Transverse colon (tissue), 4 donors: ENCODE measurements around the gene DYNC1LI1. TPM values are rescaled to one million over a fixed set of nuclear protein-coding genes. Genes with fewer than 3 reads are reported as not detected.

Source experiments
- DNase-seq: peaks from one replicate; pipeline ENCODE4 v3.0.0-alpha.2; 2019
- H3K27ac ChIP-seq, 4 donors: fragments of 200-600 bp; sonication (generic); 2 replicates each; pipeline ENCODE4 v1.5.1; 2016 to 2018; ENCODE audit warnings: inconsistent platforms in 4 of 4
- H3K27me3 ChIP-seq: fragments of 200-600 bp; sonication (generic); 2 replicates; pipeline ENCODE4 v1.5.1; 2017; ENCODE audit warnings: inconsistent platforms
- H3K36me3 ChIP-seq, 4 donors: fragments of 200-600 bp; sonication (generic); 2 replicates each; pipeline ENCODE4 v1.5.1; 2017 to 2019; ENCODE audit warnings: inconsistent platforms in 4 of 4
- H3K4me1 ChIP-seq, 4 donors: fragments of 200-600 bp; sonication (generic); 2 replicates each; pipeline ENCODE4 v1.5.1; 2017 to 2020; ENCODE audit warnings: inconsistent platforms in 4 of 4
- H3K4me3 ChIP-seq, 4 donors: fragments of 200-600 bp; sonication (generic); 1 replicate in 1 of 4; 2 replicates in 3 of 4; pipeline versions ENCODE4 v1.5.1 to v1.6.1; 2017 to 2019; ENCODE audit warnings: inconsistent platforms in 4 of 4
- H3K9me3 ChIP-seq, 2 donors: fragments of 200-600 bp; sonication (generic); 2 replicates each; pipeline ENCODE4 v1.5.1; 2017 to 2019; ENCODE audit warnings: inconsistent platforms in 2 of 2
- CTCF ChIP-seq, 5 experiments: fragments of 200-600 bp in 3 of 5; fragments of 450-650 bp in 2 of 5; sonication (generic) in 3 of 5; IDR thresholded peaks; 1 replicate in 2 of 5; 2 replicates in 3 of 5; pipeline ENCODE4 v1.5.1; 2016 to 2017; ENCODE audit warnings: antibody characterized with exemption in 5 of 5, inconsistent platforms in 3 of 5, mild to moderate bottlenecking in 2 of 5, moderate library complexity in 1 of 5
- EP300 ChIP-seq: sonication (generic); formaldehyde crosslinking; IDR thresholded peaks from one replicate; pipeline ENCODE4 v1.6.1; 2017; ENCODE audit warnings: antibody characterized with exemption, low read depth
- POLR2A ChIP-seq: fragments of 450-650 bp; IDR thresholded peaks from one replicate; pipeline ENCODE4 v1.6.1; 2016; ENCODE audit warnings: antibody characterized with exemption, mild to moderate bottlenecking, moderate library complexity
- POLR2AphosphoS5 ChIP-seq, 3 donors: sonication (generic); formaldehyde crosslinking; IDR thresholded peaks; one replicate each; pipeline ENCODE4 v1.6.1; 2016; ENCODE audit warnings: antibody characterized with exemption in 3 of 3
- WGBS, 2 donors: methylation state at CpG; one replicate each; pipeline ENCODE4 v1.1.5; 2018; ENCODE audit warnings: low coverage in 1 of 2; 5-methylcytosine and 5-hydroxymethylcytosine counted together
- in situ Hi-C, 4 donors: fragments of 200-750 bp; cut with MboI; loops; one replicate each; pipeline versions ENCODE4 v1.15.0 to v1.15.1; 2017; ENCODE audit warnings: low sequenced_read_pairs in 3 of 4, low pct_ligation_motif_present in 1 of 4, low pct_unique_long_range_greater_than_20kb in 1 of 4
- intact Hi-C: fragments of 100-400 bp; cut with DNase I; formaldehyde crosslinking; loops from one replicate; pipeline ENCODE4 v1.15.1; 2023; ENCODE audit warnings: low total_unique reads
- total RNA-seq, 4 donors: library from RNA; depleted of rRNA; stranded (reverse); fragments of >200 nt; gene quantifications; one replicate each; pipeline ENCODE4 v1.1.0, GENCODE V29; 2016

DYNC1LI1 gene
- total RNA-seq, 4 donors from 2014 or later = 2.4 to 25.9 (median 12.1) TPM

- H3K27me3 ChIP-seq = no peaks in the 10 kb centered on the region
- 64 to 75% methylated on average over 22 to 25 of the region's 25 CpGs for WGBS, 2 donors
- H3K9me3 ChIP-seq = no peaks in the 10 kb centered on the region
- no peaks in the 10 kb centered on the region for H3K36me3 ChIP-seq
- DNase-seq = no peak
- H3K4me1 ChIP-seq = peaks cover 4 to 44% (median 23%) of the 10 kb centered on the region in 4 donors
- in situ Hi-C loops (loop anchor here in 3 of 4 donors (10.0 to 25.0 kb wide), 3 partner anchors 164 to 436 kb away; partner anchors contain the start of gene CNOT10 (in 1 of the 3)), intact Hi-C loops (no loop called here)
- H3K4me3 ChIP-seq = peak overlapping the region; percentile 75 to 99 (median 92)
- H3K27ac ChIP-seq = peak overlapping the region; percentile 95 to 100 (median 99)
- TF ChIP-seq CTCF (IDR thresholded peaks at IDR 0.05) (no peak), EP300 (no peak), POLR2AphosphoS5 (IDR thresholded peaks at IDR 0.05) (no peak), POLR2A (no peak)
Observed at GRCh38 chr3:32500880-32501782, 69.5 kb downstream of the DYNC1LI1 start.

GRCh38 chr3:32500231-32500630, 70.4 kb downstream of the DYNC1LI1 start:
- intact Hi-C loops = no loop called here
- in situ Hi-C loops = loop anchor here in 3 of 4 donors (10.0 to 25.0 kb wide), 3 partner anchors 165 to 437 kb away; partner anchors contain the start of gene CNOT10 (in 1 of the 3)
- Histone ChIP-seq H3K27me3 (no peaks in the 10 kb centered on the region), H3K36me3 (no peaks in the 10 kb centered on the region), H3K4me1 (peaks cover 8 to 49% (median 23%) of the 10 kb centered on the region in 4 donors), H3K4me3 (peak overlapping the region in 1 of 4 donors; percentile 89), H3K27ac (peak overlapping the region in 1 of 4 donors; percentile 99), H3K9me3 (no peaks in the 10 kb centered on the region)
- no peak for TF ChIP-seq EP300
- TF ChIP-seq POLR2A = no peak
- no peak for TF ChIP-seq CTCF (IDR thresholded peaks at IDR 0.05)
- TF ChIP-seq POLR2AphosphoS5 (IDR thresholded peaks at IDR 0.05) = no peak
- 48 to 49% methylated on average over 2 of the region's 2 CpGs for WGBS, 2 donors
- DNase-seq = no peak

- 80 to 83% methylated on average over 2 of the region's 2 CpGs for WGBS, 2 donors
- no peak overlapping the region for H3K4me3 ChIP-seq
Observed at GRCh38 chr3:32499585-32499984, 71.1 kb downstream of the DYNC1LI1 start.

More at GRCh38 chr3:32499585-32499984, 71.1 kb downstream of the DYNC1LI1 start:
- no peaks in the 10 kb centered on the region for H3K36me3 ChIP-seq
- H3K4me1 ChIP-seq = peaks cover 8 to 55% (median 24%) of the 10 kb centered on the region in 4 donors
- H3K27ac ChIP-seq = no peak overlapping the region
- DNase-seq = no peak
- H3K9me3 ChIP-seq = no peaks in the 10 kb centered on the region
- no peaks in the 10 kb centered on the region for H3K27me3 ChIP-seq
- intact Hi-C loops (no loop called here), in situ Hi-C loops (no loop called here)
- TF ChIP-seq POLR2A = no peak
- no peak for TF ChIP-seq POLR2AphosphoS5 (IDR thresholded peaks at IDR 0.05)
- no peak for TF ChIP-seq CTCF (IDR thresholded peaks at IDR 0.05)
- TF ChIP-seq EP300 = no peak
